Neural progenitor cell (in vitro differentiated cells): Measurements from ENCODE around the gene PRPF8. TPM values are rescaled to one million over a fixed set of nuclear protein-coding genes. Genes with fewer than 3 reads are reported as not detected.
A peak's percentile ranks its signal among the peaks of the same experiment; 100 is the strongest.
"Not testable (repeated sequence)": the region's sequence is repeated elsewhere in the genome, so short reads cannot be mapped to it uniquely, and the experiment has no call there.

Experiments used
- DNase-seq: peaks from one replicate; pipeline ENCODE4 v3.0.0-alpha.2; 2016; ENCODE audit warnings: low spot score
- H2AFZ ChIP-seq: fragments of 200-600 bp; sonication (generic); replicated peaks from 2 replicates; pipeline ENCODE4 v1.6.1; 2016; ENCODE audit warnings: antibody characterized with exemption
- H3F3A ChIP-seq: fragments of 200-600 bp; sonication (generic); 2 replicates; pipeline ENCODE4 v1.6.1; 2016; ENCODE audit warnings: antibody characterized with exemption, low read depth
- H3K27ac ChIP-seq: fragments of 200-600 bp; sonication (generic); 2 replicates; pipeline ENCODE4 v1.5.1; 2016; ENCODE audit warnings: mild to moderate bottlenecking
- H3K27me3 ChIP-seq: fragments of 200-600 bp; sonication (generic); 2 replicates; pipeline ENCODE4 v1.6.1; 2016; ENCODE audit warnings: mild to moderate bottlenecking, moderate library complexity
- H3K36me3 ChIP-seq: fragments of 200-600 bp; sonication (generic); 2 replicates; pipeline ENCODE4 v1.5.1; 2016
- H3K4me1 ChIP-seq: fragments of 200-600 bp; sonication (generic); 2 replicates; pipeline ENCODE4 v1.6.1; 2016; ENCODE audit warnings: mixed run types
- H3K4me2 ChIP-seq: fragments of 200-600 bp; sonication (generic); 2 replicates; pipeline ENCODE4 v1.6.1; 2016
- H3K4me3 ChIP-seq: fragments of 200-600 bp; sonication (generic); 2 replicates; pipeline ENCODE4 v1.5.1; 2016
- H3K79me2 ChIP-seq: fragments of 200-600 bp; sonication (generic); 2 replicates; pipeline ENCODE4 v1.6.1; 2016; ENCODE audit warnings: low read depth
- H3K9ac ChIP-seq: fragments of 200-600 bp; sonication (generic); 2 replicates; pipeline ENCODE4 v1.6.1; 2016
- H3K9me3 ChIP-seq: fragments of 200-600 bp; sonication (generic); 2 replicates; pipeline ENCODE4 v1.5.1; 2016; ENCODE audit warnings: low read depth
- H4K20me1 ChIP-seq: fragments of 200-600 bp; sonication (generic); 2 replicates; pipeline ENCODE4 v1.6.1; 2016; ENCODE audit warnings: low read depth
- H3K27ac Mint-ChIP-seq: 3 replicates; pipeline ENCODE4 v1.8.0; 2021; ENCODE audit warnings: mixed read lengths
- H3K27me3 Mint-ChIP-seq: 2 replicates; pipeline ENCODE4 v1.8.0; 2022; ENCODE audit warnings: low read depth, mild to moderate bottlenecking, inconsistent platforms, moderate library complexity, mixed read lengths; ENCODE audit not compliant: insufficient read depth
- H3K36me3 Mint-ChIP-seq: 3 replicates; pipeline ENCODE4 v1.8.0; 2021; ENCODE audit warnings: mixed read lengths
- H3K4me1 Mint-ChIP-seq: 3 replicates; pipeline ENCODE4 v1.8.0; 2021; ENCODE audit warnings: mixed read lengths
- H3K4me3 Mint-ChIP-seq: 3 replicates; pipeline ENCODE4 v1.8.0; 2021; ENCODE audit warnings: mild to moderate bottlenecking, moderate library complexity, mixed read lengths
- H3K9me3 Mint-ChIP-seq: 3 replicates; pipeline ENCODE4 v1.8.0; 2020; ENCODE audit warnings: mixed read lengths
- CTCF ChIP-seq: fragments of 200-600 bp; sonication (generic); IDR thresholded peaks from 2 replicates; pipeline ENCODE4 v1.5.1; 2017; ENCODE audit warnings: antibody characterized with exemption, mild to moderate bottlenecking
- EZH2 ChIP-seq: fragments of 200-600 bp; sonication (generic); IDR thresholded peaks from 2 replicates; pipeline ENCODE4 v1.6.1; 2017; ENCODE audit warnings: antibody characterized with exemption, mild to moderate bottlenecking, moderate library complexity
- EZH2phosphoT487 ChIP-seq: fragments of 200-600 bp; sonication (generic); IDR thresholded peaks from 2 replicates; pipeline ENCODE4 v1.6.1; 2017; ENCODE audit warnings: antibody characterized with exemption
- total RNA-seq: library from RNA; depleted of rRNA; stranded (reverse); fragments of >200 nt; gene quantifications from 2 replicates; pipeline ENCODE4 v1.2.3, GENCODE V29; 2015; ENCODE audit warnings: low replicate concordance

The PRPF8 gene
- total RNA-seq, 1 donor from 2014 or later, result 119 TPM

- no peak overlapping the region for H3K27ac ChIP-seq
- Mint-ChIP-seq H3K9me3 (no peaks in the 10 kb centered on the region), H3K36me3 (peaks cover 55% of the 10 kb centered on the region), H3K27ac (no peak overlapping the region), H3K27me3 (peaks cover 4% of the 10 kb centered on the region), H3K4me1 (no peaks in the 10 kb centered on the region), H3K4me3 (no peak overlapping the region)
- peaks cover 20% of the 10 kb centered on the region for H4K20me1 ChIP-seq
- no peaks in the 10 kb centered on the region for H3K4me1 ChIP-seq
- peaks cover 26% of the 10 kb centered on the region for H3K79me2 ChIP-seq
- no peak overlapping the region for H3K9ac ChIP-seq
- no peak for DNase-seq
- no peak for TF ChIP-seq EZH2phosphoT487
- no peak for TF ChIP-seq CTCF
- no peak for TF ChIP-seq EZH2
- no peaks in the 10 kb centered on the region for H3K9me3 ChIP-seq
- H3K36me3 ChIP-seq, result peaks cover 49% of the 10 kb centered on the region
- H2AFZ ChIP-seq, result no peak overlapping the region
- peaks cover 8% of the 10 kb centered on the region for H3F3A ChIP-seq
- H3K4me3 ChIP-seq, result no peak overlapping the region
- H3K4me2 ChIP-seq, result no peak overlapping the region
- H3K27me3 ChIP-seq, result no peaks in the 10 kb centered on the region
Measured at GRCh38 chr17:1661045-1661444, 23.6 kb downstream of the PRPF8 start.

- Mint-ChIP-seq H3K27me3 (peaks cover 2% of the 10 kb centered on the region), H3K4me3 (no peak overlapping the region), H3K9me3 (no peaks in the 10 kb centered on the region), H3K4me1 (no peaks in the 10 kb centered on the region), H3K27ac (no peak overlapping the region), H3K36me3 (peaks cover 70% of the 10 kb centered on the region)
- TF ChIP-seq CTCF (no peak), EZH2 (no peak), EZH2phosphoT487 (no peak)
- H3K9me3 ChIP-seq, result no peaks in the 10 kb centered on the region
- peaks cover 16% of the 10 kb centered on the region for H3F3A ChIP-seq
- DNase-seq, result no peak
- peaks cover 51% of the 10 kb centered on the region for H3K36me3 ChIP-seq
- H3K27me3 ChIP-seq, result no peaks in the 10 kb centered on the region
- H3K9ac ChIP-seq, result no peak overlapping the region
- peaks cover 14% of the 10 kb centered on the region for H4K20me1 ChIP-seq
- H3K4me2 ChIP-seq, result no peak overlapping the region
- no peak overlapping the region for H3K27ac ChIP-seq
- no peak overlapping the region for H3K4me3 ChIP-seq
- no peak overlapping the region for H2AFZ ChIP-seq
- H3K79me2 ChIP-seq, result peaks cover 5% of the 10 kb centered on the region
- H3K4me1 ChIP-seq, result no peaks in the 10 kb centered on the region
Measured at GRCh38 chr17:1658100-1658499, 26.6 kb downstream of the PRPF8 start.

GRCh38 chr17:1653735-1654134 is 30.9 kb downstream of the PRPF8 start:
- peaks cover 54% of the 10 kb centered on the region for H4K20me1 ChIP-seq

GRCh38 chr17:1652794-1653193 is 31.9 kb downstream of the PRPF8 start:
- H3K27me3 Mint-ChIP-seq, H3K27ac Mint-ChIP-seq, DNase-seq, H2AFZ ChIP-seq, H3K4me1 ChIP-seq, H3K9me3 ChIP-seq, H3K4me3 ChIP-seq, H3K9me3 Mint-ChIP-seq, H3K4me3 Mint-ChIP-seq, H3K4me2 ChIP-seq, H3K27ac ChIP-seq, H3K27me3 ChIP-seq, H3K9ac ChIP-seq, H3K4me1 Mint-ChIP-seq, H3K79me2 ChIP-seq: not testable (repeated sequence)
- peaks cover 62% of the 10 kb centered on the region for H3F3A ChIP-seq
- peaks cover 38% of the 10 kb centered on the region for H3K36me3 Mint-ChIP-seq
- peaks cover 54% of the 10 kb centered on the region for H4K20me1 ChIP-seq
- H3K36me3 ChIP-seq, result peaks cover 18% of the 10 kb centered on the region

More at GRCh38 chr17:1653735-1654134, 30.9 kb downstream of the PRPF8 start:
- no peaks in the 10 kb centered on the region for H3K79me2 ChIP-seq
- TF ChIP-seq EZH2, result no peak
- TF ChIP-seq EZH2phosphoT487, result no peak
- TF ChIP-seq CTCF, result no peak
- peaks cover 7% of the 10 kb centered on the region for H3K4me1 Mint-ChIP-seq
- peaks cover 48% of the 10 kb centered on the region for H3K36me3 Mint-ChIP-seq
- H3K4me2 ChIP-seq, result no peak overlapping the region
- peaks cover 2% of the 10 kb centered on the region for H3K27me3 Mint-ChIP-seq
- H3K27ac Mint-ChIP-seq, result no peak overlapping the region
- no peak overlapping the region for H3K9ac ChIP-seq
- H3K9me3 Mint-ChIP-seq, result no peaks in the 10 kb centered on the region
- H3K4me3 ChIP-seq, result no peak overlapping the region
- H3K9me3 ChIP-seq, result no peaks in the 10 kb centered on the region
- H3F3A ChIP-seq, result peaks cover 53% of the 10 kb centered on the region
- peak overlapping the region; percentile 28 for H3K4me3 Mint-ChIP-seq
- H3K27me3 ChIP-seq, result no peaks in the 10 kb centered on the region
- no peak overlapping the region for H2AFZ ChIP-seq
- peaks cover 27% of the 10 kb centered on the region for H3K36me3 ChIP-seq
- no peak overlapping the region for H3K27ac ChIP-seq
- peaks cover 6% of the 10 kb centered on the region for H3K4me1 ChIP-seq
- no peak for DNase-seq
